Measurements from ENCODE around the gene DNAH12. TPM values are rescaled to one million over a fixed set of nuclear protein-coding genes. Genes with fewer than 3 reads are reported as not detected.
"Not testable (repeated sequence)": the region's sequence is repeated elsewhere in the genome, so short reads cannot be mapped to it uniquely, and the experiment has no call there.

The DNAH12 gene
- total RNA-seq, 2 experiments from 2014 or later: 0.21 TPM; not detected in 1

DNA sequence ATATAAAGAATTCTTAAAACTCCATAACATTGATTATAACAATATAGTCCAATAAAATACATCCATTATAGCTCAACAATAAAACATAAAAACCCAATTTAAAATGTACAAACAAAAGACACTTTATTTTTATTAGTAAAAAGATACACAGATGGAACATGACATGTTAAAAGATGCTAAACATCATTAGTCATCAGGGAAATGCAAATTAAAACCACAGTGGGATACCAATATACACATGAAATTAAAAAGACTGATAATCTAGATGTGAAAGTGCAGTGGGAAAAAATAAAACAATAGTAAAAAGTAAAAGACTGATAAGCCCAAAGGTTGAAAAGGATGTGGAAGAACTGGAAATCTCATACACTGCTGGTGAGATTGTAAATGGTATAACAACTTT is 46.2 kb downstream of the DNAH12 start:
- BruUV-seq (replicated peaks): no TSS peak
- no peak overlapping the region for H2AFZ ChIP-seq (ENCODE audit: low read length)
- ChIA-PET POLR2A (interaction anchor here (0.7 to 1.7 kb wide), 2 partner anchors 19 to 20 kb away, joined by 3 read pairs; no protein-coding TSS in a partner anchor), CTCF (ENCODE audit: unreplicated experiment) (no interaction called here)
- H3K9me3 ChIP-seq (ENCODE audit: low read length): no peaks in the 10 kb centered on the region
- no peak overlapping the region for H3K4me3 ChIP-seq (ENCODE audit: low read depth, low read length, poor library complexity, severe bottlenecking)
- no peak for TF ChIP-seq EZH2phosphoT487 (IDR thresholded peaks at IDR 0.05; ENCODE audit: borderline replicate concordance, low read depth, low read length)
- TF ChIP-seq, protein P1, sequence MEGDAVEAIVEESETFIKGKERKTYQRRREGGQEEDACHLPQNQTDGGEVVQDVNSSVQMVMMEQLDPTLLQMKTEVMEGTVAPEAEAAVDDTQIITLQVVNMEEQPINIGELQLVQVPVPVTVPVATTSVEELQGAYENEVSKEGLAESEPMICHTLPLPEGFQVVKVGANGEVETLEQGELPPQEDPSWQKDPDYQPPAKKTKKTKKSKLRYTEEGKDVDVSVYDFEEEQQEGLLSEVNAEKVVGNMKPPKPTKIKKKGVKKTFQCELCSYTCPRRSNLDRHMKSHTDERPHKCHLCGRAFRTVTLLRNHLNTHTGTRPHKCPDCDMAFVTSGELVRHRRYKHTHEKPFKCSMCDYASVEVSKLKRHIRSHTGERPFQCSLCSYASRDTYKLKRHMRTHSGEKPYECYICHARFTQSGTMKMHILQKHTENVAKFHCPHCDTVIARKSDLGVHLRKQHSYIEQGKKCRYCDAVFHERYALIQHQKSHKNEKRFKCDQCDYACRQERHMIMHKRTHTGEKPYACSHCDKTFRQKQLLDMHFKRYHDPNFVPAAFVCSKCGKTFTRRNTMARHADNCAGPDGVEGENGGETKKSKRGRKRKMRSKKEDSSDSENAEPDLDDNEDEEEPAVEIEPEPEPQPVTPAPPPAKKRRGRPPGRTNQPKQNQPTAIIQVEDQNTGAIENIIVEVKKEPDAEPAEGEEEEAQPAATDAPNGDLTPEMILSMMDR (conservative IDR thresholded peaks at IDR 0.05; ENCODE audit: low read length): no peak
- H4K20me1 ChIP-seq (ENCODE audit: insufficient read depth, low read length): no peaks in the 10 kb centered on the region
- DNase-seq (ENCODE audit: low spot score): no peak
- no peaks in the 10 kb centered on the region for H3K4me1 ChIP-seq (ENCODE audit: insufficient read depth, low read length, poor library complexity, severe bottlenecking)
- no peak overlapping the region for H3K27ac ChIP-seq (ENCODE audit: low read depth, low read length, poor library complexity, severe bottlenecking)
- H3K4me2 ChIP-seq (ENCODE audit: low read length): no peak overlapping the region
- H3K36me3 ChIP-seq (ENCODE audit: insufficient read depth, low read length): no peaks in the 10 kb centered on the region
- no peaks in the 10 kb centered on the region for H3K79me2 ChIP-seq (ENCODE audit: insufficient read depth, low read depth, low read length)
- H3K9me2 ChIP-seq (ENCODE audit: insufficient read depth, low read length): no peaks in the 10 kb centered on the region
- intact Hi-C loops (cut with micrococcal nuclease; ENCODE audit: unreplicated experiment): no loop called here

DNA sequence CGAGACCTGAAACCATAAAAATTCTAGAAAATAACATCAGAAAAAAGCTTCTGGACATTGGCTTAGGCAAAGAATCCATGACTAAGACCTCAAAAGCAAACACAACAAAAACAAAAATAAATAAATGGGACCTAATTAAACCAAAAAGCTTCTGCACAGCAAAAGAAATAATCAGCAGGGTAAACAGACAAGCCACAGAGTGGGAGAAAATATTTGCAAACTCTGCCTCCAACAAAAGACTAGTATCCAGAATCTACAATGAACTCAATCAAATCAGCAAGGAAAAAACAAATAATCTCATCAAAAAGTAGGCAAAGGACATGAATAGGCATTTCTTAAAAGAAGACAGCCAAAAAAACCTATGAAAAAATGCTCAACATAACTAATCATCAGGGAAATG is 59.6 kb downstream of the DNAH12 start:
- H2AFZ ChIP-seq (ENCODE audit: low read length): no peak overlapping the region
- no peak overlapping the region for H3K4me3 ChIP-seq (ENCODE audit: low read depth, low read length, poor library complexity, severe bottlenecking)
- DNase-seq (ENCODE audit: low spot score): no peak
- no peaks in the 10 kb centered on the region for H3K9me3 ChIP-seq (ENCODE audit: low read length)
- intact Hi-C loops (cut with micrococcal nuclease; ENCODE audit: unreplicated experiment): no loop called here
- no TSS peak for BruUV-seq (replicated peaks)
- TF ChIP-seq, protein P1 (conservative IDR thresholded peaks at IDR 0.05; ENCODE audit: low read length): no peak
- TF ChIP-seq EZH2phosphoT487 (IDR thresholded peaks at IDR 0.05; ENCODE audit: borderline replicate concordance, low read depth, low read length): no peak
- no peaks in the 10 kb centered on the region for H3K79me2 ChIP-seq (ENCODE audit: insufficient read depth, low read depth, low read length)
- POLR2A ChIA-PET: no interaction called here
- H4K20me1 ChIP-seq (ENCODE audit: insufficient read depth, low read length): no peaks in the 10 kb centered on the region
- no peaks in the 10 kb centered on the region for H3K4me1 ChIP-seq (ENCODE audit: insufficient read depth, low read length, poor library complexity, severe bottlenecking)
- no peak overlapping the region for H3K27ac ChIP-seq (ENCODE audit: low read depth, low read length, poor library complexity, severe bottlenecking)
- H3K4me2 ChIP-seq (ENCODE audit: low read length): no peak overlapping the region
- CTCF ChIA-PET (ENCODE audit: unreplicated experiment): no interaction called here
- H3K36me3 ChIP-seq (ENCODE audit: insufficient read depth, low read length): no peaks in the 10 kb centered on the region
- H3K9me2 ChIP-seq (ENCODE audit: insufficient read depth, low read length): no peaks in the 10 kb centered on the region

DNA sequence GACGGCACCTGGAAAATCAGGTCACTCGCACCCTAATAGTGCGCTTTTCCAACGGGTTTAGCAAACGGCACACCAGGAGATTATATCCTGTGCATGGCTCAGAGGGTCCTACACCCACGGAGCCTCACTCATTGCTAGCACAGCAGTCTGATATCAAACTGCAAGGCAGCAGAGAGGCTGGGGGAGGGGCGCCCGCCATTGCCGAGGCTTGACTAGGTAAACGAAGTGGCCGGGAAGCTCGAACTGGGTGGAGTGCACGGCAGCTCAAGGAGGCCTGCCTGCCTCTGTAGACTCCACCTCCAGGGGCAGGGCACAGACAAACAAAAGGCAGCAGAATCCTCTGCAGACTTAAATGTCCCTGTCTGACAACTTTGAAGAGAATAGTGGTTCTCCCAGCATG is 67.0 kb downstream of the DNAH12 start:
- POLR2A ChIA-PET: not testable (repeated sequence)

More for the DNA sequence above, 67.0 kb downstream of the DNAH12 start:
- H3K27ac ChIP-seq (ENCODE audit: low read depth, low read length, poor library complexity, severe bottlenecking); DNase-seq (ENCODE audit: low spot score); H3K9me2 ChIP-seq (ENCODE audit: insufficient read depth, low read length); BruUV-seq (replicated peaks); CTCF ChIA-PET (ENCODE audit: unreplicated experiment); H3K9me3 ChIP-seq (ENCODE audit: low read length); H3K79me2 ChIP-seq (ENCODE audit: insufficient read depth, low read depth, low read length); H2AFZ ChIP-seq (ENCODE audit: low read length); H3K4me1 ChIP-seq (ENCODE audit: insufficient read depth, low read length, poor library complexity, severe bottlenecking); H3K4me2 ChIP-seq (ENCODE audit: low read length); intact Hi-C loops (cut with micrococcal nuclease; ENCODE audit: unreplicated experiment); H4K20me1 ChIP-seq (ENCODE audit: insufficient read depth, low read length); H3K4me3 ChIP-seq (ENCODE audit: low read depth, low read length, poor library complexity, severe bottlenecking); H3K36me3 ChIP-seq (ENCODE audit: insufficient read depth, low read length): not testable (repeated sequence)

All from OCI-LY7 (cell line).